ENCODE data around the gene NFILZ.

DNA sequence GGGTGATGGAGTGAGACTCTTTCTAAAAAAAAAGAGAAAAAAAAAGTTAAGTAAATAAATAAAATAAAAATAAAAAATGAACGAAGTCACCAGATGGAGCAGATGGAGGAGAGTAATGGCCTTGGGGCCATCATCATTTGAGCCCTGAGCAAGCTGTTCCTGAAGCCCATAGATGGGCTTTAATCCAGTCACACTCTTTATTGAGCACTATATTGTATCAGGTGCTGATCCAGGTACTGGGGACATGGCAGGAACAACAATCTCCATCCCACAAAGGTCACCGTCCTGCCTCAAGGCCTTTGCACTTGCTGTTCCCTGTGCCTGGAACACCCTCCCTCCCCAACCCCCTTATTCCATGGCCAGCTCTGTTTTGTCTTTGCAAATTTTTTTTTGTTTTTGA, 16.0 kb upstream of the NFILZ start:
- TF ChIP-seq, protein P1, sequence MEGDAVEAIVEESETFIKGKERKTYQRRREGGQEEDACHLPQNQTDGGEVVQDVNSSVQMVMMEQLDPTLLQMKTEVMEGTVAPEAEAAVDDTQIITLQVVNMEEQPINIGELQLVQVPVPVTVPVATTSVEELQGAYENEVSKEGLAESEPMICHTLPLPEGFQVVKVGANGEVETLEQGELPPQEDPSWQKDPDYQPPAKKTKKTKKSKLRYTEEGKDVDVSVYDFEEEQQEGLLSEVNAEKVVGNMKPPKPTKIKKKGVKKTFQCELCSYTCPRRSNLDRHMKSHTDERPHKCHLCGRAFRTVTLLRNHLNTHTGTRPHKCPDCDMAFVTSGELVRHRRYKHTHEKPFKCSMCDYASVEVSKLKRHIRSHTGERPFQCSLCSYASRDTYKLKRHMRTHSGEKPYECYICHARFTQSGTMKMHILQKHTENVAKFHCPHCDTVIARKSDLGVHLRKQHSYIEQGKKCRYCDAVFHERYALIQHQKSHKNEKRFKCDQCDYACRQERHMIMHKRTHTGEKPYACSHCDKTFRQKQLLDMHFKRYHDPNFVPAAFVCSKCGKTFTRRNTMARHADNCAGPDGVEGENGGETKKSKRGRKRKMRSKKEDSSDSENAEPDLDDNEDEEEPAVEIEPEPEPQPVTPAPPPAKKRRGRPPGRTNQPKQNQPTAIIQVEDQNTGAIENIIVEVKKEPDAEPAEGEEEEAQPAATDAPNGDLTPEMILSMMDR (IDR thresholded peaks at IDR 0.05; ENCODE audit: low read depth, low read length) = no peak
- TF ChIP-seq POLR2A (IDR thresholded peaks at IDR 0.05; ENCODE audit: extremely low read depth, insufficient read length) (no peak), MYC (IDR thresholded peaks at IDR 0.05; ENCODE audit: low read depth, low read length) (no peak)
- TF ChIP-seq, protein P2, sequence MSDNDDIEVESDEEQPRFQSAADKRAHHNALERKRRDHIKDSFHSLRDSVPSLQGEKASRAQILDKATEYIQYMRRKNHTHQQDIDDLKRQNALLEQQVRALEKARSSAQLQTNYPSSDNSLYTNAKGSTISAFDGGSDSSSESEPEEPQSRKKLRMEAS (IDR thresholded peaks at IDR 0.05; ENCODE audit: low read depth, low read length) = no peak
